Transverse colon (tissue), 3 donors: ENCODE data around the gene SLC12A3.

Experiments
- POLR2A ChIP-seq: fragments of 450-650 bp; IDR thresholded peaks from one replicate; pipeline ENCODE4 v1.6.1; 2016; ENCODE audit warnings: antibody characterized with exemption, mild to moderate bottlenecking, moderate library complexity
- TF ChIP-seq, protein P1 (sequence below), 5 experiments: fragments of 200-600 bp in 3 of 5; fragments of 450-650 bp in 2 of 5; sonication (generic) in 3 of 5; IDR thresholded peaks; 1 replicate in 2 of 5; 2 replicates in 3 of 5; pipeline ENCODE4 v1.5.1; 2016 to 2017; ENCODE audit warnings: antibody characterized with exemption in 5 of 5, inconsistent platforms in 3 of 5, mild to moderate bottlenecking in 2 of 5, moderate library complexity in 1 of 5

DNA sequence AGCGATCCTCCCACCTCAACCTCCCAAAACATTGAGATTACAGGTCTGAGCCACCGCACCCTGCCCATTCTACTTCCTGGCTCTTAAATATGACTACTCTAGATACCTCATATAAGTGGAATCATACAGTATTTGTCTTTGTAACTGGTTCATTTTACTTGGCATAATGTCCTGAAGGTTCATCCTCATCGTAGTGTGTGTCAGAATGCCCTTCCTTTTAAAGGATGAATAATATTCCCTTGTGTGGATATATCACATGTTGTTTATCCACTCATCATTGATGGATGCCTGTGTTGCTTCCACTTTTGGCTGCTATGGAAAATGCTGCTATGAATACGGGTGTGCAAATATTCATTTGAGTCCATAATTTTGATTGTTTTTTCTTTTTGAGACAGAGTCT lies 91.1 kb downstream of the SLC12A3 start:
- TF ChIP-seq, protein P1, sequence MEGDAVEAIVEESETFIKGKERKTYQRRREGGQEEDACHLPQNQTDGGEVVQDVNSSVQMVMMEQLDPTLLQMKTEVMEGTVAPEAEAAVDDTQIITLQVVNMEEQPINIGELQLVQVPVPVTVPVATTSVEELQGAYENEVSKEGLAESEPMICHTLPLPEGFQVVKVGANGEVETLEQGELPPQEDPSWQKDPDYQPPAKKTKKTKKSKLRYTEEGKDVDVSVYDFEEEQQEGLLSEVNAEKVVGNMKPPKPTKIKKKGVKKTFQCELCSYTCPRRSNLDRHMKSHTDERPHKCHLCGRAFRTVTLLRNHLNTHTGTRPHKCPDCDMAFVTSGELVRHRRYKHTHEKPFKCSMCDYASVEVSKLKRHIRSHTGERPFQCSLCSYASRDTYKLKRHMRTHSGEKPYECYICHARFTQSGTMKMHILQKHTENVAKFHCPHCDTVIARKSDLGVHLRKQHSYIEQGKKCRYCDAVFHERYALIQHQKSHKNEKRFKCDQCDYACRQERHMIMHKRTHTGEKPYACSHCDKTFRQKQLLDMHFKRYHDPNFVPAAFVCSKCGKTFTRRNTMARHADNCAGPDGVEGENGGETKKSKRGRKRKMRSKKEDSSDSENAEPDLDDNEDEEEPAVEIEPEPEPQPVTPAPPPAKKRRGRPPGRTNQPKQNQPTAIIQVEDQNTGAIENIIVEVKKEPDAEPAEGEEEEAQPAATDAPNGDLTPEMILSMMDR (IDR thresholded peaks at IDR 0.05), result no peak
- no peak for TF ChIP-seq POLR2A
